ENCODE results near the gene NNMT. TPM values are rescaled to one million over a fixed set of nuclear protein-coding genes. Genes with fewer than 3 reads are reported as not detected.

NNMT gene
- total RNA-seq, 1 donor from 2014 or later, result 72.9 TPM

GRCh38 chr11:114362326-114362725 lies 66.1 kb downstream of the NNMT start:
- intact Hi-C loops (cut with DNase I), result no loop called here
- DNase-seq (ENCODE audit: low spot score), result no peak

GRCh38 chr11:114362958-114363357 lies 66.8 kb downstream of the NNMT start:
- no peak for DNase-seq (ENCODE audit: low spot score)
- intact Hi-C loops (cut with DNase I), result no loop called here

Other genes with a start within 250 kb of the NNMT start
- 25.4 TPM for gene ZBTB16, start 236.7 kb upstream of the NNMT start, total RNA-seq
- 9.9 TPM for gene C11orf71, start 104.1 kb downstream of the NNMT start, total RNA-seq
- 20.3 TPM for gene RBM7, start 104.3 kb downstream of the NNMT start, total RNA-seq
- gene REXO2, start 143.1 kb downstream of the NNMT start, total RNA-seq, result 162 TPM

Data from cardiac septum (tissue), 1 donor.